GM20431 (cell line): ENCODE measurements around the gene OPN5.

Experiments used
- in situ Hi-C: fragments of 300-500 bp; cut with MseI, MboI; formaldehyde crosslinking; loops from one replicate; pipeline ENCODE4 v1.15.0; 2020; ENCODE audit warnings: low sequenced_read_pairs; ENCODE audit not compliant: unreplicated experiment

OPN5 gene

DNA sequence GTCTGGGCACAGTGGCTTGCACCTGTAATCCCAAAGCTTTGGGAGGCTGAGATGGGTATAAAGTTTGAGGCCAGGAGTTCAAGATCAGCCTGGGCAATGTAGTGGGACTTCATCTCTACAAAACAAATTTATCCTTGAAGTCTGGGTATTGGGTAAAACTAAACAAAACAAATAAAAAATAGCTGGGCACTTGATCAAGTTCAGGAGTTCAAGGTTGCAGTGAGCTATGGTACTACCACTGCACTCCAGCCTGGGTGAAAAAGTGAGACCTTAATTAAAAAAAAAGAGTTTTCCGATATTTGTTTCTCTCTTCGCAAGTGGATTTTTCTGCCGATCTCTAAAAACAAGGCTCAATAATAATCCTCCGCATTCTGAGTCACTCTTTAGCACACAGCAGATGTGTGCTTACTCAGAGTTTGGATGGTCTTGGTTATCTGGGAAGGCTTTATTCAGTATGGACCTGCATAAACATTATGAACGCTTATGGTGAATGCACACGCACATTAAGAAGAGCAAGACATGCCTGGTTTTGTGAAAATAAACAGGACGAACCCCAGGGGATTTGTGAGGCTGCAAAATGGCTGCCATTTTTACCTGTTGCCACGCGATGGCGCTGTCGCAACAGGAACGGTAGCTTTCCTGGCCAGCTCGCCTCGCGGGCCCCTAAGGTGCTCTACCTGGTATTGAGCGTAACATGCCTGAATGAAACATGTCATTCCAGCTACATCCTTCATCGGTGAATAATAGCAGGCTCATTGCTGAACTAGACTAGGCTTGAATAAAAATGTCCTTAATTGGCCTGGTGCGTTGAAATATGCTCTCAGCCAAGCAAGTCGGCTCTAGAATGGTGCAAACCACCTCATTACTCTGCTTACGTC is 6.0 kb downstream of the OPN5 start:
- in situ Hi-C loops: loop anchor here (25.0 kb wide), 2 partner anchors 974 to 1624 kb away; no protein-coding TSS in a partner anchor

DNA sequence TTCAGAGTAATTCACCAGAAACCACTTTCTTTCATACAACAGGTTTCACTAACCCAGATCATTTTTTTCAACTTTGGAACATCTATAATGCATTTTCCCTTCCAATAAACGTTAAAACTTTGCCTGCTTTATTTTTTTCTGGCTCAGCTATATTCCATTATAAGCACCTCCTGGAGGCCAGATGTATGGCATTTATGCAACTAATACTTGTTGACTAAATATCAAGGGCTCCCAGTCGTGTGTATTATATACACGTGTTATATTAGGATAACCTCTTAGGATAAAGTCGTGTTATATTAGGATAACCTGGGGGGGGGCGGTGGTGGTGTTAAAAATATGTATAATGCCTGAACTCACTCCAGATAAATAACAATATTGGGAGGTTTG is 6.7 kb downstream of the OPN5 start:
- in situ Hi-C loops: loop anchor here (25.0 kb wide), 2 partner anchors 974 to 1624 kb away; no protein-coding TSS in a partner anchor

DNA sequence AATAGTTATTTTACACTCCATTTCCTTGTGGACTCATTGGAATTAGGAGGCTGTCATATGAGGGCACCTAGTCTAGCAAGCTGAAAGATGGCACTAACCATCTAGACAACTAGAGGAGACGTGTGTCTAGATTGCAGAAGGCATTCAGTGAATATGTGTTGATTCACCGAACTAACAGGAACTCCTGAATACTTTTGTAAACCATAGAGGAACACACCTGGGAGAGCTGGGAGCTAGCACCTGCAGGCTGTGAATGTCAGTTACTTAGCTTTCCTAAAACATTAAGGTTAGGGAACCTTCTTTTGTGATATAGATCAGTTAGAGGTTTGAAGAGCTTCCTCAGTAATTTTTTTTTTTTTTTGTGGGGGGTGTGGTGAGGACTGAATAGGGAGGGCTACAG is 7.7 kb downstream of the OPN5 start:
- in situ Hi-C loops: loop anchor here (25.0 kb wide), 2 partner anchors 973 to 1623 kb away; no protein-coding TSS in a partner anchor

DNA sequence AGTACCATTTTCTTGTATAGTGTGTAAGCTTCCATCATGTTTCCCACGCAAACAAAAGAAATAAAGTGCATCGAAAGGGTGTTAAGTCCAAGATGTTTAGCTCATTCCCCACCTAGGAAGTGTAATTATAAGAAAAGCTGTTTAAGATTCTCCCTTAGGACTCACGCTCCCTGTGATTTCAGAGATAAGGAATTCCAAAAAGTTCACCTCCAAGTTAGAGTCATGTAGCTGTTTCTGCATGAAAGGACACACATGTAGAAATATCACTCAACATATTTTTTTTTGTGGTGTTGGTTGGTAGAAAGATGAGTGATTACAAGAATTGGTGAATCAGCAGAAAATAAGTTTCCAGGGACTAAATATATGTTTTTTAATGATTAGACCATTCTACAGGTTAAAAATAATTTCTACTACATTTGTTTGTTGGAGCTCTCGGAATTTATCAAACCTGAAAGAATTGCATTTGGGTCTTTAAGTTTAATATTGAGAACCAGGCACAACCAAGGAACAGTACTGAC is 10.4 kb downstream of the OPN5 start:
- in situ Hi-C loops: loop anchor here (25.0 kb wide), 2 partner anchors 970 to 1620 kb away; no protein-coding TSS in a partner anchor

DNA sequence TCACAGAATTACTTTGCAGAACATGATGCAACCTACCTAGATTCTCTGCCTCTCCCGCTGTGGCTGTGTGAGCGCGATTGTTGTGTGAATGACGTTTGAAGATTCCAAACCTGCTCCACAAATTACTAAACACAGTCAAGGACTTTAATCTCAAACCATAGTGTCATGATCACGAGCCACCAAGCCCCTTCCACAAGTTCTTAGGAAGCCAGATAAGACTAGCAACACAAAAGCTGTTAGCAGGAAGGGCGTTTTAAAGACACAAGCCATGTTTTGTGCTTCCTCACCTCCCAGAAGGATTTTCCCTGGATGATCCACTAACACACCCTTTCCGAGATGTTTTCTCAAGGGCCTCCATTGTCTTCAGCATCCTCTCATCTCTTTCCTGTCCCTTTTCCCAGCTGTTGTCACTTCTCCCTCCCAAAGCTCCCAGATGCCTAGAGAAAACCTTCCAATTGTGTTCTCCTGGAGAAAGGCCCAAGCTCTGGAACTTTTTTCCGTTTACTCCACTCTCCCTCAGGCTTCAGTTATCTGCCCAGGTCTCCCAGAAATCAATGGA is 12.8 kb downstream of the OPN5 start:
- in situ Hi-C loops: loop anchor here (25.0 kb wide), 2 partner anchors 968 to 1618 kb away; no protein-coding TSS in a partner anchor

DNA sequence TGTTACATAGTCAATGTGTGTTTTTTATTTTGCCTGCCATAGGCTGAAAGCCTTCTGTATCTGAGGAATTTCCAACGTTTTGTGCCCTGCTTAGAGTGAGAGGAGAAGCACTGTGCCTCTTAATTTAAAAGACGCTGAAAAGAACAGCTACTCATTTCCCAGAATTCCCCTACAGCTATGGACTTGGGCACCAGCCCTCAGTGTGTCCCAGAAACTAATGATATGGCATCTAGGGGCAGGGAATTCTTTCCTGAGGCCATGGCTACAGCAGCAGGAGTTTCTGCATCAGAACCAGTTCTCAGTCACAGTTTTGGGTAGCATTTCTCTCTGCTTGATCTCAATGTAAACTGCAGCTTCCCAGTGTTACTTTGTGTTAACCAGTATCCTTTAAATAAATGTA is 20.2 kb downstream of the OPN5 start:
- in situ Hi-C loops: no loop called here

DNA sequence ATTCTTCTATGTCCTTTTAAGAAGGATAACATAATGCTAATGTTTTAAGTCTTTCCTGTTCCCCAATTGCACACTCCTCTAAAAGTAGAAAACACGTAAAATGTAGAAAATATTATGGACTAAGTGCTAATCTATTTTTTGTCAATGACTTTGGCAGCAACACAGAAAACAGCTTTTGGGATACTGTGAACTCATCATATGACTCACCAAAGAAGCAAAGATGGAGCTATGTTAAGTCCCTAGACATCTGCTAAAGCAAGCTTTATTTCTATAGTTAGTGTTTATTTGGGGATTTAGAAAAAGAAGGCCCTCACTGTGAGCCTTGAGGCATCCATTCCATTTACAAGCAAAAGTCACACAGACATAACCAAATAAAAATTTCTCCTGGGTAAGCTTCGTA is 23.0 kb downstream of the OPN5 start:
- in situ Hi-C loops: no loop called here

DNA sequence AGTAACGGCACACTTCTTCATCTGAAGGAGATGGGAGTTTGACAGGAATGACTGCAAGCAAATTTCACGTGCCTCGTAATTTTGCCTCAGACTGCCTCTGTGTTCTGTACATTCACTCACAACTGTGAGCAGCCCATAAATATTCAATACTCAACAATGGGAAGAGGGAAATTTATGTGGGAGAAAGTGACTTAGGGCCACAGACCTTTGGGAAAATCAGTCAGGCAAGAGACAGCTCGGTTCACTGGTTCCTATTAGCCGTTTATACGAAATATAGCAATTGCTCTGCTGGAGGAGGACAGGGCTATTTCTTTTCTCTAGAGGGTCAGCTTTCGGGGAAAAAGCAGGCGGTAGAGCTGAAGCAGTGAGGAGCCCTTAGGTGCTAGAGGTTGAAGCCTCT is 28.0 kb downstream of the OPN5 start:
- in situ Hi-C loops: no loop called here

DNA sequence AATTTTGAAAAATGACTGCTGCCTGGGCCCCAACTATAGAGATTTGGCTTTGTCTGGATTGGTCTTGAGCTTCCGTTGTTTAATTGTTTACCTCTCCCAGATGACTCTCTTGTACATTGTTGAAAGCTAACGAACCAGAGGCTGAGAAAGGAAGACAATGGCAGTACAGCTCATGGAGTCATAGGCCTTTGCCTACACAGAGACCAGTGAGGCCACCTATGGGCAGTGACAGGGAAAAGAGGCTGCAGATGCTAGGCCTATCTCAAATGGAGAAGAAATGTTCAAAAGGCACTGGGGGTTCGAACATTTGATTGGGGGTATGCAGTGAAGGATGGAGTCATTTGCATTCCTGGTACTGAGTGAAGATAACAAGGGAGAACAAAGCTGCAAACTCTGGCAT is 29.1 kb downstream of the OPN5 start:
- in situ Hi-C loops: no loop called here

DNA sequence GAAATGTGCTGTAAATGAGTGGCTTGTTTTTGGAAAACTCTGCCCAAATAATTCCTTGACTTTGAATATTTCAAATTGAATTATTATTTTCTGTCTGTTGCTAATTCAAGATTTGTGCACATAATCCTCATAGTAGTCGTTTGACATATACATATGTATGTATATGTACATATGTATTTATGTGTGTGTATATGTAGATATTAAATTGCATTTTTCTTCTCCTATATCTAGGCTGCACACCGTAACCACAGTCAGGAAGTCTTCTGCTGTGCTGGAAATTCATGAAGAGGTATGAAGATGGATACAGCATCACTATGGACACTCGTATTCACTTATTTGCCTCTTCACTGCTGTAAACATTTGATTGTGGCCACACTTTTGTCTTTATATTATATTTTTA is 29.6 kb downstream of the OPN5 start:
- in situ Hi-C loops: no loop called here

DNA sequence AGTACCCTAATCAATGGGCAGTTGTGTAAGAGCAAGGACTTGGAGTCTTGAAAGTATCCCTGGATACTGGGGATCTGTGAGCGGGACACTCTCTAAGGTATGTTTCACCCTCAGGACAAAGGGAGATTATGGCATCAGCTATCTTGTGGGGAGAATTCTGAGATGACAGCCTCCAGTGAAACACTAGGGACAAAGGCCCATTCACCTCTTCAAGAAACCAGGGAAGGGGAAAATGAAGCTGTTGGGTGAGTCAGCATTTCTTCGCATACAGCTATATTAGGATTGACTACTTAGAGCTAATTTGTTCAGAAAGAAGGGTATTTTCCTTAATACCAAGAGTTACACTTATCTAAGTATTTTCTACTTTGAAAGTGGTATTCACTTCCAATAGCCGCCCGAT is 35.9 kb downstream of the OPN5 start:
- in situ Hi-C loops: no loop called here

DNA sequence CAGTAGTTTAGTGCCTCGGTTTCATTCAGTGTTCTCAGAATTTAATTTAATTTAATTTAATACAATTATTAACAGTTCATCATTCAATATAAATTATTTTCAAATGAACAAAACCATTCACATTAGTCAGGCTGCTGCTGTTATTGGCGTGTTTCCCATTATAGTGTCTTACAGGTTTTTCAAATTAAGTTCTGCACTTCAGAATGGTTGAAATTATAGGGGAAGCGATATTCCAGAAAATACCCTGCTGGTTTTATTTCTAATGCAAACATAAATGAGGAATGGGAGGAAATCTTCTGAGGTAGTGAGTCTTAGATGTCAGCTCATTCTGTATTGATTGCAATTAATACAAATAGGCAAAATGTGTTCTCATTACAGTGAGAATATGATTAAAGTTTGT is 37.6 kb downstream of the OPN5 start:
- in situ Hi-C loops: no loop called here

DNA sequence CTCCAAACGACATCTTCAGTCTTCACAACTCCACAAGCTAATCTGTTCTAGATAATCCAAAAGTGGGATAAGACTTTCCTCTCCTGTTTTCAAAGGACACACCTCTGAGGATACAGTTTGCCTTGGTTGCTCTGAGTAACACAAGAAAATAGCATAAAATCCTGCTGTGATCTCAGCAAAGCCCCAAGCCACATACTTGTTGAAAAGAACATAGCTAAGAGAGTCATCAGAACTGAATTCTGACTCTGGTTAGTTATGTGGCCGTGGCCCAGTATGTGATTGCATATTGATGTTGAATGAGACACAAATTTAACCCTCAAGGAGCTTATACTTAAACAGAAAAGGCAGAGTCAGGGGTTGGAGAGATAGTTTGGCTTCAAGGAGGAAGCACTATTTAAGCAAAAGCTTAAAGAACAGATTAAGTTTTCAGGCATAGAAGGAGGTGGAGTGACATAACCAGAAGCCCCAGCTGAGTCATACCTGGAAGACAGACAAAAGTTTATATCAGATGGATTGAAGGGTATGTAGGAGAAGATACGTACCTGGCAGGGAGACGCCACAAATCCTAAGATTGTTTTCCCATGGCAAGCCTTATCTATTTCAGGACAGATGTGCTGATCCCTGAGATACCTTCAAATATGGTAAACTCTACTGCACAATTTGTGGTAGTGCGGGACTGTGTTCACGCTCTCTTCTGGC is 41.2 kb downstream of the OPN5 start:
- in situ Hi-C loops: no loop called here

DNA sequence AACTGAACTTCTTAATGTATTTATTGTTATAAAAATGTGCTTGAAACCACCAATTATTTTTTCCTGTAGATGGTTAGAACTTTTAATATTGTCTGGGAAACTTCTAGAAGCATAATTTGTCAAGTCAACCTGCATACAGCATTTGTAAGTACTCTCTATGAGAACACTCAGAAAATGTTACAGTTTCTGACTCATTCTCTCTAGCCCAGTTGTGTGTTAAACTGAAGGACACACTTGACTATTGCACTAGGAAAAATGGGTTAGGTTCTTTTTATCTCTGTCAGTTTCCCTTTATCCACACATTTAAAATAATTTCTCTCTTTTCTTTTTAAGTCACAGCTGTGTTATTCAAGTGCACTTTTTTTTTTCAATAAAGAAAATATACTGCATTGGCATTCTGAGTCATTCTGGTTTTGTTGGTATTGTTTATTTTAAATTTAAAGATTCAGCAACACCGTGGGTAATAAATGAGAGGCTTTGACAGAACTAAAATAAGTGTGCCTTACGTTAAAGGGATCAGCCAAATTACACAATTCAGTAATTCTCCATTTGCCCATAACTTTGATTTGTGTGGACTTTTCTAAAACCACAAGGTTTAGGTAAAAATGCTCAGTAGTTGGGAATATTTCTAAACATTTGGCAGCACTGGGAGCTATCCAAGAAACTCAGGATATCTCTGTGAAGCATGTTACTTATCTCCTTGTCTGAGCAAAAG is 50.7 kb downstream of the OPN5 start:
- in situ Hi-C loops: no loop called here

DNA sequence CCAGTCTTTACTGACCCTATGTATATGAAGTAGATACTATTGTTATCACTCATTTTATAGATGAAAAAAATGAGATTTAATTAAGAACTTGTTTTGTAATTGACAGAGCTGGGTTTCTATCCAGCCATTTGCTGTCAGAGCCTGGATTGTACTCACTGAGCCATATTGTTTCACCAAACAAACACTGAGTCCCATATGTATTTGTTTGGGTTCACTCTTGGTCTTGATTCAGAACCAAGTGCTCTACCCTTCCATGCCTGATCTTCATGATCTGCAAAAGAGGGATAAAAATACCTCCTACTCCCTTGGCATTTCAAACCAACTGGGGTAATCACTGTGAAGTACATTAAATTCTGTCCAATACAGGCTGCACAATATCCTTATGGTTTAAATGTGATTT is 52.4 kb downstream of the OPN5 start:
- in situ Hi-C loops: no loop called here

DNA sequence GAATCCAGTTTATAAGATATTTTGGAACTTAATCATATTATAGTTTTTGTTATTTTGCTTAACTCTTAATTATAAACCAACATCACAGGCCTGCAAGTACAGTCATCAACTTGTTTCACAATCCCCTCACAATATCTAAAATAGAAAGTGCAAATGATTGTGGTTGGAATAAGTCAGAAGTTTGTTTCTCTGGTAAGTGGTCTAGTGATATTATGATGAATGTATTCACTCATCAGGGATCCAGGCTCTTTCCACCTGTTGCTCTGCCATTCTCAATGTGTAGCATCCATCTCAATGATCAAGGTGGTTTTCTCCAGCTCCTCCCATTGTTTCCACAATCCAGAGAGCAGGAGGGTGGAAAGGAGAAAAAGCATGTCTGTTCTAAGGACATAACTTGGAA is 54.2 kb downstream of the OPN5 start:
- in situ Hi-C loops: no loop called here

DNA sequence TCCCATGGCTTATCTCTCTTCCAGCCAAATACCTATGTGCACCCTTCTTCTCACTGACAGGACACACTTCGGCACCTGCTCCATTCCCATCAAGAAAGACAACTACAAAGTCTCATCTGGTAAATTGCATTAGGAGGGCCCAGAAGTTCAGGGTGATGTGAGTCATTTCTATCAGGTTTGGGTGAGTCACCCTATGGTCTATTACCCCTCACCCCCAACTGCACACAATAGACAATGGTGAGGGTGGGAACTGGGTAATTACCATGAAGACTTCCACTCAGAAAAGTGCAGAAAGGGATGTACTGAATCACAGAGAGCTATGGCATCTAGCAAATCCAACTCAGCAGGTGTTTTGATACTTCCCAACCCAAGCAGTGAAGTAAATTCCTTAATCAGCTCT is 54.8 kb downstream of the OPN5 start:
- in situ Hi-C loops: no loop called here

DNA sequence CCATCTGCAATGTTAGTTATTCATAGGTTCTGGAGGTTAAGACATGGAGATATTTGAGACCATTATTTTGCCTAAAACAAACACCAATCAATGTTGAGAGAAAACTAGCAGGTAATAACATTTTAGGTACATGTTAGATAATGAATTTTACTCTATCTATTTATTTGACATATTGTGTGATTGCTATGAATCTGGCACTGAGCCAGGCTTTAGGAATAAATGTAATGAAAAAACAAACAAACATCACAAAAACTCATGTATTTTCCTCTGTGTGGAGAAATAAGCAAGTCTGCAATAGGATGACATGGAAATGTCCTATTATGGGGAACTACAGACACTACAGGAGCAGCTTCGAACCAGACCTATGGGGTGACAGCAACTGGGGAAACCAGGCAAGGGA is 57.8 kb downstream of the OPN5 start:
- in situ Hi-C loops: no loop called here

DNA sequence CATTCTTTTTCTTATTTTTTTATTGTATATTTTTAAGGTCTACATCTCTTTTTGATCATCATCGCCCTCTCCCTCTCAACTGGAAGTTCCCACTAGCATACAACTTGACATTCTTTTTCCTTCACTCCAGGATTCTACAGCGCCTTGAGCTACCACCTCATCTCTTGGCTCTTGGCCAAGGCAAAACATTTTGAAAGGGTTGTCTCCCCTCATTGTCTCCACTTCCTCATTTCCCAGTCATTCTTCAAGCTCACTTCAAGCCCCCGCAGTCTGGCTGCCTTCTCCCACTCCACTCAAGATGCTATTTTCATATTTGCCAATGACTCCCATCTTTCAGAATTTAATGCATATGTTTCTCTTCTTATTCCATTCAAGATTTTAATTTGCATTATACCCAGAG is 63.0 kb downstream of the OPN5 start:
- in situ Hi-C loops: no loop called here

DNA sequence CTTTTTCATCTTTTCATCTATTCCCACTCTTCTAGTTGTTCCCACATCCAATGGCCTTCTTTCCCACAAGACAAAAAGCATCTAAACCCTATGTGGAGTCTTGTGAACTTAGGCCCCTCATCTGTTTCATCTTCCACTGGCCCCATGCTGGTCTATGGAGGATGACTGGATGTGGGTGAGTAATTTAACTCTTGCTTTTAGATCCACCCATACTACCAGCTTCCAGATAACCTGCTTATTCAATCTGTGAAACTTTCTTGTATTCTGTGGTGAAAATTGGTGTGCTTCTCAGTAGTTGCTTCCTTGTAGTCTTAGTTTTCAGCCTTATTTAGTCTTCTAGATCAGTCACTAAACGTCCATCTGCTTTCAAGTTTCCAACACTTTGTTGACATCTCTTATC is 64.9 kb downstream of the OPN5 start:
- in situ Hi-C loops: no loop called here
